GM21825 (cell line): Measurements from ENCODE around the gene COA6.
A peak's percentile ranks its signal among the peaks of the same experiment; 100 is the strongest.
"Not testable (repeated sequence)": the region's sequence is repeated elsewhere in the genome, so short reads cannot be mapped to it uniquely, and the experiment has no call there.

Source experiments
- ATAC-seq: cut with Tn5 transposase; IDR thresholded peaks from one replicate; pipeline ENCODE4 v1.9.1; 2021; ENCODE audit warnings: mild to moderate bottlenecking, moderate library complexity; ENCODE audit not compliant: unreplicated experiment

The COA6 gene, protein sequence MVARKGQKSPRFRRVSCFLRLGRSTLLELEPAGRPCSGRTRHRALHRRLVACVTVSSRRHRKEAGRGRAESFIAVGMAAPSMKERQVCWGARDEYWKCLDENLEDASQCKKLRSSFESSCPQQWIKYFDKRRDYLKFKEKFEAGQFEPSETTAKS

DNA sequence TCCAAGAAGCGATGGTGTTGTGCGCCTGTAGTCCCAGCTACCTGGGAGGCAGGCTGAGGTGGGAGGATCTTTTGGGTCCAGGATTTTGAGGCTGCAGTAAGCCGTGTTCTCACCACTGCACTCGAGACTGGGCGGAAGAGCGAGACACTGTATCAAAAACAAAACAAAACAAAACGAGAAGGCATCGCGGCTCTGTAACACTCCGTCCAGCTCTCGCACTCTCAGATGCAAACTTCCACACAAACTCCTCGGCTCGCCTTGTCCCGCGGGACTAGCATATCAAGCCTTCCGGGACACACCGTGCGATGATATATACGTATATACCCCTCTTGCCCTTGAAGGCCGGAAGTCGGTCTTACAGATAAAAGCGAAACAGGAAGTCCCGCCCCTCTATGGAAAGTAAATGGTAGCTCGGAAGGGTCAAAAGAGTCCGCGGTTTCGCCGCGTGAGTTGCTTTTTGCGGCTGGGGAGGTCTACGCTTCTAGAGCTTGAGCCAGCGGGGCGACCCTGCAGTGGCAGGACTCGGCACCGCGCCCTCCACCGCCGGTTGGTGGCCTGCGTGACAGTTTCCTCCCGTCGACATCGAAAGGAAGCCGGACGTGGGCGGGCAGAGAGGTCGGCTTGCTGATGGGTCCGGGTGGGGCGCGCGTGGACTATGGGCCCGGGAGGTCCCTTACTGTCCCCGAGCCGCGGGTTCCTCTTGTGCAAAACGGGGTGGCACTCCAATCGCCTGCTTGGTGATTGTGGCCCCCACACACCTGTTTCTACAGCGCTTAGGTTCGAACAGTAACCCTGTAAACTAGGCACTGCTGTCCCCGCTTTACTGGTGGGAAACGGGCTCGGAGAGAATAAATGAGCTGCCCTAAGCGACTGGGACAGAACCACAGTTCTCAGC, at the start of gene COA6:
TSS of gene COA6 (plus strand) at position 393 of the 895 bp plus-strand sequence. CDS start at position 404, 11 bp downstream.
- peak; percentile 90 for ATAC-seq

DNA sequence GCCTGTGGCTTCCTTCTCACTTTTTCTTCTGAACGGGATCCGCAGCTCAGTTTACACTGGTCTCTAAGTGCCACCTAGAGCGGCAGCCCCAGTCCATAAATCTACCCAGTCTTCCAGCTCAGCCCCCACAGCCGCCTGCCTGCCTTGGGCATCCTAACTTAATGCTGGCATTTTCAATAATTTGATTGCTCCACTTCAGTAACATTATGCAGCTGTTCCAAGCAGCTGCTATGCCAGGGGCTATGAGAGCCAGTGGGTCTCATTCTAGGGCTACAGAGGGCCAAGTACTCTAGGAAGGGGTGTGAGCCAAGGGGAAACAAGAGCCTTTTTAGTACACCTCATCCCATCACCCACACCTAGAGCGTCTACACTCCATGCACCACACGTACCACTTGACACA, 48.4 kb upstream of the COA6 start:
- no peak for ATAC-seq

DNA sequence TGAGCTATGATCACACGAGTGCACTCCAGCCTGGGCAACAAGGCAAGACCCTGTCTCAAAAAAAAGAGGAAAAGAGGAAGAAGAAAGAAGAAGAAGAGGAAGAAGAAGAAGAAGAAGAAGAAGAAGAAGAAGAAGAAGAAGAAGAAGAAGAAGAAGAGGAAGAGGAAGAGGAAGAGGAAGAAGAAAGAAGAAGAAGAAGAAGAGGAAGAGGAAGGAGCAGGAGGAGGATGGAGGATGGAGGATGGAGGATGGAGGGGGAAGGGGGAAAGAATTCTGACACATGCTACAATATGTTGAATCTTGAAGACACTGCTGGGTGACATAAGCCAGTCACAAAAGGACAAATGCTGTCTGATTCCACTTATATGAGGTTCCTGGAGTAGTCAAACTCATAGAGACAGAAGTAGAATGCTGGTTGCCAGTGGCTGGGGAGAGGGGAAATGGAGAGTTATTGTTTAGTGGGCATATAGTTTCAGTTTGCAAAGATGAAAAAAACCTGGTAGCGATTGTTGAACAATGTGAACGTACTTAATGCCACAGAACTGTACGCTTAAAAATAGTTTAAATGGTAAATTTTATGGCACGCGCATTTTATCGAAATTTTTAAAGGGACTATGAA, 47.3 kb upstream of the COA6 start:
- ATAC-seq, result no peak

DNA sequence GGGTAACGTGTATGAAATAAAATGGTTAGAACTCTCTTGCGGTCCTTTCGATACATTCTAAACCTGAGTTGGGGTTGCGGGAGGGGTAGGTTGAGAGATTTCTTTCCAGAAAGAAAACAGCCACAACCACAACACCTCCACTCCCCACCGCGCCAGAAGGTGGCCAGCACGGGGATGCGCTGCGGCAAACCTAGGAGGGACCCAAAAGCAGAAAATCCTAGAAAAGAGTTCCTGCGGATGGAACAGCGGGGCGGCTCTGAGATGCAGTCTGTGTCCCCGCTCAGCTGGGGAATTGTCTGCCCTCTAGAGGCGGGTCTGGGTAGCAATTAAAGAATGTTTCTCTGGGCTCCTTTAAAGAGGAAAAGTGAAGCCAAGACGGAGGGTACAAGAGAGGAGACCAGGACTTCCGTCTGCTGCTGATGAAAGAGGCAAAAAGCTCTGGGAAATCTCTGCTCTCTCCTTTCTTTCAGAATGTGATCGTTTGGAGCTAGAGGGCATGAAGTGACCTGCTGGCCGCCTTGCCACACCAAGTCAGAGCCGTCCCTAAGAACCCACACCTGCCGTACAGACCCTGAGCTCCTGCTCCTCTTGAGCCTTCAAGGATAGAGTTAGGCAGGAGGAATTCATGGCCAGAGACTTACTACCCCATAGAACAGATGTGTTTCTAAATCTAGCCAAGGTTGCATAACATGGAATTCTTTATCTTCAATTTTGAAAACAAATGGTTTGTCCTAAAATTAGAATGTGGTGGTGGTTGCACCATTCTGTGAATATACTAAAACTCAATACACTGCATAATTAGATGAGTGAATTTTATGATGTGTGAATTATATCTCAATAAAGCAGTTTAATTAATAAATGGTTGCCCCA, 46.5 kb upstream of the COA6 start:
- ATAC-seq, result peak; percentile 83

DNA sequence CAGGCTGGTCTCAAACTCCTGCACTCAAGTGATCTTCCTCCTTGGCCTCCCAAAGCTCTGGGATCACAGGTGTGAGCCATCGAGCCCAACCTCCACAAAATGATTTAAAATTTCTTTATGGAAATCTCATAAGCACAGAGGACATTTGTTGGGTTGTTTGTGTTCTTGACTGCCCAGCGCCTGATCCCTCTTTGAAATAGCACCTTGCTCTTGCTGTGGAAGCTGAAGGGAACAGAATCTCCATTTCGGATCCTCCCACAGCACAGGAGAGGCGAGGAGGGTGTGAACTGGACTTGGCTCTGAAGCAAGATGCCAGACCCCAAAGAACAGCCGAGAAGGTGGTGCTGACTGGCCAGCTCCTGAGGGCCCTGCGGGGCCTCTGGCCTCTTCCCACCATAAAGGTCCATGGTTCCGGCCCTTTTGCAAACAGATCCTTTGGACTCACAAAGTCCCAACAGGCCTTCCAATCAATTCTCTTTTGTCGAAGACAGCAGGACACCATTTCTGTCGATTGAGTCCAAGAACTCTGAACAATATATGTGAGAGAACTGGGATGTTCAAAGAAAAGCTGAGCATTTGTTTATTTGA, 45.6 kb upstream of the COA6 start:
- no peak for ATAC-seq

DNA sequence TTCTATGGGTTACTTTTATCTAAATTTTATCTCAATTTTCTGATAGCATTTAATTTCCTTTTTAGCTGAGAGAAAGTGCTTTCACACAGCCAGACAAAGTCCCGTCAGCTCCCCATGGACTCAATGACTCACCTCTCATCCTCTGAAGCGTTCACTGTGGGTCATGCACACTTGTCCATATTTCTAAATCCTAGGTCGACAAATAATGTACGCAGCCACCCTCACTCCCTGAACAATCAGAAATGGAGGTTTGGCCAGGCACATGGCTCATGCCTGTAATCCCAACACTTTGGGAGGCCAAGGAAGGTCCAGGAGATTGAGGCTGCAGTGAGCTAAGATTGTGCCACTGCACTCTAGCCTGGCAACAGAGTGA, 42.4 kb upstream of the COA6 start:
- ATAC-seq, result no peak

DNA sequence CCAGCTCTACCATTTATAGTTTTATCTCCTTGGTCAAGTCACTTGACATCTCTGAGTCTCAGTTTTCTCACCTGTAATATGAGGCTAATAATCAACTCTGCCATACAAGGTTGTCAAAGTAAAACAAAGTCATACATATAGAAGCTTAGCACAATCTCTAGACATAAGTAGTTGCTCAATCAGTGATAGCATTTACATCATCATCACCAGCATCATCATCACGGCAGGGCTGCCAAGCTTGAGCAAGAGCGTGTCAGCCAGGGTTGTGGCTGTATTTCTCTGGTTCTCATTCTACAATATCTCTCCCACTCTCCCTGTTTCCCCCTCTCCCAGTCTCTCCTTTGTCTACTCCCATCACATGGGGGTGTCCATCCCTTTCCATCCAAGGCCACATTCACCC, 41.7 kb upstream of the COA6 start:
- no peak for ATAC-seq

DNA sequence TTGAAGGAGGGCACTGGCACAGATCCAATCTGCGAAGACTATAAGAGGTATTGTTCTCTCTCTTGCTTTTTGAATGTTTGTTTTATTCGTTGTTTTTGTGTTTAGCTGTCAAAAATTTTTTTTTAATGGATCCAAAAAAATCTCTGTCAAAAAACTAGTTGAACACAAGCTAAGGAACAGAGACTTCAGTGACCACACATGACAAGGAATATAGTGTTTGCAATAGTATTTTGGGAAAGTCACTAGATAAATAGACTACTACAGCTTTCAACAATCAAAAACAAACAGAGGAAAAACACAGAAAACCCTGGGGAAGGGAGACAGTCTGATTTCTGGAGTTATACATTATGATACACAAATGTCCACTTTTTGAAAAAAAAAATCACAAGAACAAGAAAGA, 36.9 kb upstream of the COA6 start:
- ATAC-seq, result no peak

DNA sequence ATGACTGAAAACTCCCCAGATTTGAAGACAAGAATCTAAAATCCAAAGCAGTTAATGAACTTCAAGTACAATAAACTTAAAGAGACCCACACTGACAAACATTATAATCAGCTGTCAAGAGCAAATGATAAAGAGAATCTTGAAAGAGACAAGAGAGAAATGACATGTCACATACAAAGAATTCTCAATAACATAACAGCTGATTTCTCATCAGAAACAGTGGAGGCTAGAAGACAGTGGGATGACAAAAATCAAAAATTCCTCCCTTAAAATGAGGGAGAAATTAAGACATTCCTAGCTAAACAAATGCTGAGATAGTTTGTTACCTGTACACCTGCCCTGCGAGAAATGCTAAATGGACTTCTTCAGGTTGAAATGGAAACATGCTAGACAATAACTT, 36.0 kb upstream of the COA6 start:
- no peak for ATAC-seq

DNA sequence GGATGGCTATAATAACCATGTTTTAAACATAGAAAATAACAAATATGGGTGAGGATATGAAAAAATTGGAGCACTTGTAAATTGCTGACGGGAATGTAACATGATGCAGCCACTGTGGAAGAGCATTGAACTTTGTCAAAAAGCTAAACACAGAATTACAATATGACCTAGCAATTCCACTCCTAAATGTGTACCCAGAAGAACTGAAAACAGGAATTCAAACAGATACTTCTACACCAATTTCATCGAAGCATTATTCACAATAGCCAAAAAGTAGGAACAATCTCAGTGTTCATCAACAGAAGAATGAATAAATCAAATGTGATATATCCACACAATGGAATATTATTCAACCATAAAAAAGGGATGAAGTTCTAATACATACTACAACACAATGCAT, 32.7 kb upstream of the COA6 start:
- ATAC-seq, result no peak

DNA sequence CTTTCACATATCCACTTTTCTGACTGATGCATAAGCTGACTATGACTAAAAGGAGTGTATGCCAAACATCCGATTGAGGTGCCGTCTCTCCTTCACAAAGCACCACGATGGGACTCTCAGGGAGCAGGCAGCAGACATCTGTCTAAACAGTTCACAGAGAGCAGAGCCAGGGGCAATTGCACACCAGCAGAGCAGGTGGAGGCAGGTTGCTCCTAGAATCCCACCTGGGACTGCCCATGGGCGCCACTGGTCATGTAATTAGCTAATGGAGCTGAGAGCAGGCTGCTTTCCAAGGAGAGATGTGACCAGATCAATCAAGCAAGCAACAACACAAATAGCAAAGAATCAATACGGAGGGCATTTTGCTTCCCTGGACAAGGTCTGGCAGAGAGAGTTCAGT, 30.5 kb upstream of the COA6 start:
- ATAC-seq, result no peak

DNA sequence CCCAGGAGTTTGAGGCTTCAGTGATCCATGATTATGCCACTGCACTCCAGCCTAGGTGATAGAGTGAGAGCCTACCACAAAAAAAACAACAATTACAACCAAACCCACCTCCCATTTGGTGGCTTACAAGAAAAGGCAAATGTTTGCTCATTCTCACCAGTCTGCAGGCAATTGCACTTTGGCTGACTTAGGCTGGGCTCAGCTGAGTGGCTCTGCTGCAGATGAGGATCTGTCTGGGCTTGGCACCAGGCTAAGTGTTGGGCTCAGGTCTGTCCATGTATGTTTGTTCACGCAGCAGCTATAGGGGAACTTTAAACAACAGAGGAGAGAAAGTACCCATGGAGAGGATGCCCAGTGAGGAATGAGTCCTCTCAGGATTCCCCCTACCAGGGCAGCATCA, 28.0 kb upstream of the COA6 start:
- no peak for ATAC-seq

DNA sequence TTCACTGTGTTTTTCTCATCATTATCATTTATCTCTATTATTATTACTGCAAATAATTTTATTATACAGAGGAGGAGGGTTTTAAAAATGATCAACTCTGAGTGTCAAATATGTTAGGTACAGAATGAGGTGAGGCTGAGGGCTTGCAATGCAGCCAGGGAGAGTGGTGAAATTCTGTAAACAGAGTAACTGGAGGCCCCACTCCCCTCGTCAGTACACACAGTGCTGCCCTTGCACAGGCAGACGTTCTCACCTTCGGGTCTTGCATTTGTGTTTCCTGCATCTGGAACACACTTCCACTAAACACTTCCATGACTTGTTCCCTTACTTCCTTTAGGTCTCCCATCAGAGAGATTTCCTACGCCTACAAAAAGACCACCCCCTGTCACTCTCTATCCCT, 24.3 kb upstream of the COA6 start:
- ATAC-seq, result no peak

DNA sequence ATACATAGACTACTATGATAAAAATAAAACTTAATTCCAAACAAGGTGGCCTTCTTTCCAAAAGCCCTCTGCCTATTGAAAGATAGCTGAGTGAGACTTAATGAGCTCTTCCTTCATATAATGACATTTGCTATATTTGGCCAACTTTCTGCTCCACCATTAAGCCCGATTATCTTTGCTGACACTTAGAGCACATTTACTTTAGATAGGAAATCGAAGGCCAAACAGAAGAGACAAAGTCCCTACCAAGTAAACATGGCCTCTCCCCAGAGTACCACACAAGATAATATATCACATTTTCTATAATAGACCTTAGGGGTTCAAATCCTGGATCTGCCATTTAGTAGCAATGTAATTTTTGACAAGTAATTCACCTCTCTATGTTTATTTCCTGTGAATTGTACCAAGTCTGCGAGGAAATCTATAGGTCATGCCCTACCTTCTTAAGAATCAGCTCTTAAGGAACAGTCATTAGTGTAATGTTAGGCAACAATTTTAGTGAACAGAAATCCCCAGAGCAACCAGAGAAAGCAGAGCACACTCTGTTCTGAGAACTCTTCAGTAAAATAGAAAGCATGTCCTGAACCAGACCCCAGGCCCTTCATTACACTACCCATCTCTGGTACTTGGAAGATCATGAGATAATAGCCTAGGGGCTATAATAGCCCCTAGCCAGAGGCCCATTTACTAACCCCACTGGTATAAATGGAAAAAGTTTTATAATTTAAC, 17.3 kb upstream of the COA6 start:
- no peak for ATAC-seq

DNA sequence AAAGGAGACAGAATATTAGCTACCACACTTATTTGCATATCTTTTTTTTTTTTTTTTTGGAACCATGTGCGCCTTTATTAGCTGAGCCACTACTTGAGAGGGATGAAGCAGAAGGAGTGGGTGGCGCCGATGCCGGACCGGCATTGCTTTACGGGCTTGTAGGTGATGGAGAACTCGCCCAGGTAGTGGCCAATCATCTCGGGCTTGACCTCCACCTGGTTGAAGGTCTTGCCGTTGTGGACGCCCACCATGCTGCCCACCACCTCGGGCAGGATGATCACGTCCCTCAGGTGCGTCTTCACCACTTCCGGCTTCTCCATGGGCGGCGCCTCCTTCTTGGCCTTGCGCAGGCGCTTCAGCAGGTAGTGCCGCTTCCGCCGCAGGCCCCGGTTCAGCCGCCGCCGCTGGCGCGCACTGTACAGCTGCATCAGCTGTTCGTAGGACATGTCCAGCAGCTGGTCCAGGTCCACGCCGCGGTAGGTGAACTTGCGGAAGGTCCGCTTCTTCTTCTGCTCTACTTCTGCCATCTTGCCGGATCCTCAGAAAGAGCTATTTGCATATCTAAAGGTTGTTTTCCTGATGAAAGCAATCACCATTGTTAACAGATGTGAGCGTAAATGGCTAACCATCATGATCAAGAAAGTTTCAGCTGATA, 16.5 kb upstream of the COA6 start:
- not testable (repeated sequence) for ATAC-seq

DNA sequence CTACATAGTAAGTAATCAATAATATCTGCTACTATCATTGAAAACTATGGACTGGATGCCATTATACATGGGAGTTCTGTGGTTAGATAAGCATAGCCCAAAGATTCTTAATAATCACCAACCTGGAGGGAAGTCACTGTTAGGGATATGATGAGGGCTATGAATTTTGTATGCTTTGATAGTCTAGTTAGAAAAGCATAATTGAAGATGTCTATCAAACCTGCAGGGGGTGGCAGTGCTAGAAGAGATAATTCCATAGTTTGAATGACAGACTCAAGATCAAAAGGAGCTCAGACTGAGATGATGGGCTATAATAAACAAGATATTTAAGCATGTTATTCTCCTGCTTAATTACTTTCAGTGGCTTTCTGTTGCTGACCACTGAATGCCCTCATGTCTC, 15.4 kb upstream of the COA6 start:
- no peak for ATAC-seq

DNA sequence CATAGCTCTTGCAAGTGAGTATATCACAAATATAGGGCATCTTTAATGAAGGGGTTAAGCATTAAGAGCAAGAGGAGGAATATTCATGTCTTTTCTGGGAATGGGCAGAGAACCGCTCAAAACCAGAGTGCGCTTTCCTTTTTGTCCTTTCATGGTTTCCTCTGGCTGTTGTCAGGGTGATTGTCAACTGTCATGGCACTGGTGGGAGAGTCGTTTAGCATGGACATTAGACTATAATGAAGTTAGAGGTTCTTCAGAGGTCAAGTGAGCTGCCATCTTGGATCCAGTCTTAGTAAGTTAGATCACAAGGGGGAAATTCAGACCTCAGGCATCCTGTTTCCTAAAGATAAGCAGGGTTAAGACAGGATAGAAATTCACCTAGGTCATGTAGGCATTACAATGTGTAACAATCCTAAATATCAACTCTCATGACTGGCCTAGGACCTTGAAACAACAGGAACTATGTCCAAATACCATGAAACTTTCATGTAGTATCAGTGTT, 12.1 kb upstream of the COA6 start:
- ATAC-seq, result no peak

DNA sequence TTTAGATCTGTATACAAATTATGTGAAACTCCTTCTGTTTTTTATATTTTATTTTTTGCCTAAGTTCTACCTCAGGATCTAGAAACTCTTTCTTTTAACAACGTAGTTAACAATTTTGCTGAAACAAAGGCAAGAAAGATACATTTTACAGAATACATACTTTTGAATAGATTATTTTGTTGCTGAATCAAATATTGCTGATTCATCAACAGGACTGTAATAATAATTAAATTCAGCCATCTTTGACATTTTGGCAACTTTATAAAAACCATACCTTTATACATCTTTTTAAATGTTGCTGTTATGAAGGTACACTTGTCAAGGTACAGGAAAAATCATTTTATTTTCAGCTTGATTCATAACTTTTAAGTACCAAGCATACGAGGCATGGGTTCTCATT, 10.7 kb upstream of the COA6 start:
- no peak for ATAC-seq

DNA sequence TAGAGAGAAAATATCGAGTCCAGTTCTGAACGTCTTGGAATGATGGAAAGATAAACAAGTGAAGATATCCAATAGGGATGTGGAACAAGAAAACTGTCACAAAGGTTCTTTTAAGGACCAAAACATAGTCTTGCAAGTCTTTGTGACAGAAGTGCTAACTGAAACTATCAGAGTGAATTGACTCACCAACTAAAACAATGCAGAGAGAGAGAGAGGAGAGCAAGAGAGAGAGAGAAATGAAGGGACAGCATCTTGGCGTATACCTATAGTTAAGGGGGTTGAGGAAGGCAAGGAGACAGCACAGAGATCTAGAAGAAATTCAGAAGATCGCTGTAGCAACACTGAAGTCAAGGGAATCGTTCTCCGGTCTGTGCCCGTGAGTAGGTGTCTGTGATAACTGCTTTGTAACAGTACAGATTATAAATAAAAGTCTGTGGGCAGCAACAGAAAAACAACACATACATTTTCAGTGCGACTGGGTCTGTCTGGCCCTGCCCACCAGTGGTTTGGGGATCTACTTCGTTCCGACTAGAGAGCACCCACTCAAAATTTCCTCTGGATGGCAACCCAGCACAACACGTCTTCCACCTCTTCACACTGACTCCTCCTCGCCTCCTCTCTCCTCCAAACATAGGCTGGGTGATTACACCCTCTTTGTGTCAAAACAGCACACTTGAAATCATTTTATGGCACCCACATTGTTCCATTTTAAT, 4.8 kb upstream of the COA6 start:
- no peak for ATAC-seq
